KMS-11 (cell line): ENCODE data around the gene CXCL5.
"Not testable (repeated sequence)": the region's sequence is repeated elsewhere in the genome, so short reads cannot be mapped to it uniquely, and the experiment has no call there.

Source experiments
- H2AFZ ChIP-seq: fragments of 200-600 bp; sonication (generic); 2 replicates; pipeline ENCODE4 v1.6.1; 2016; ENCODE audit warnings: antibody characterized with exemption, mixed run types, low read depth
- H3K27ac ChIP-seq: fragments of 200-600 bp; sonication (generic); 2 replicates; pipeline ENCODE4 v1.6.1; 2016; ENCODE audit warnings: mild to moderate bottlenecking, mixed run types
- H3K27me3 ChIP-seq: fragments of 200-600 bp; sonication (generic); 2 replicates; pipeline ENCODE4 v1.6.1; 2017; ENCODE audit warnings: mild to moderate bottlenecking, low read depth, mixed run types, moderate library complexity; ENCODE audit not compliant: insufficient read depth
- H3K36me3 ChIP-seq: fragments of 200-600 bp; sonication (generic); 2 replicates; pipeline ENCODE4 v1.6.1; 2017; ENCODE audit warnings: mild to moderate bottlenecking, mixed run types; ENCODE audit not compliant: insufficient read depth
- H3K4me1 ChIP-seq: fragments of 200-600 bp; sonication (generic); 2 replicates; pipeline ENCODE4 v1.6.1; 2016; ENCODE audit warnings: mild to moderate bottlenecking, low read depth, mixed run types; ENCODE audit not compliant: poor library complexity, severe bottlenecking
- H3K4me2 ChIP-seq: fragments of 200-600 bp; sonication (generic); 2 replicates; pipeline ENCODE4 v1.7.0; 2016; ENCODE audit warnings: mild to moderate bottlenecking, mixed run types
- H3K4me3 ChIP-seq: fragments of 200-600 bp; sonication (generic); IDR thresholded peaks from 2 replicates; pipeline ENCODE4 v1.6.1; 2017; ENCODE audit warnings: low read depth, low read length, mixed read lengths; ENCODE audit not compliant: insufficient read depth
- H3K79me2 ChIP-seq: fragments of 200-600 bp; sonication (generic); 2 replicates; pipeline ENCODE4 v1.6.1; 2016; ENCODE audit warnings: low read depth, mixed run types; ENCODE audit not compliant: insufficient read depth
- H3K9ac ChIP-seq: fragments of 200-600 bp; sonication (generic); 2 replicates; pipeline ENCODE4 v1.6.1; 2016; ENCODE audit warnings: mild to moderate bottlenecking, mixed run types
- H4K20me1 ChIP-seq: fragments of 200-600 bp; sonication (generic); 2 replicates; pipeline ENCODE4 v1.6.1; 2016; ENCODE audit warnings: mild to moderate bottlenecking, mixed run types; ENCODE audit not compliant: insufficient read depth
- CTCF ChIP-seq: fragments of 200-600 bp; sonication (generic); conservative IDR thresholded peaks from 2 replicates; pipeline ENCODE4 v1.6.1; 2017; ENCODE audit warnings: low read depth, mild to moderate bottlenecking, antibody characterized with exemption, low read length, moderate library complexity, mixed read lengths

The CXCL5 gene

DNA sequence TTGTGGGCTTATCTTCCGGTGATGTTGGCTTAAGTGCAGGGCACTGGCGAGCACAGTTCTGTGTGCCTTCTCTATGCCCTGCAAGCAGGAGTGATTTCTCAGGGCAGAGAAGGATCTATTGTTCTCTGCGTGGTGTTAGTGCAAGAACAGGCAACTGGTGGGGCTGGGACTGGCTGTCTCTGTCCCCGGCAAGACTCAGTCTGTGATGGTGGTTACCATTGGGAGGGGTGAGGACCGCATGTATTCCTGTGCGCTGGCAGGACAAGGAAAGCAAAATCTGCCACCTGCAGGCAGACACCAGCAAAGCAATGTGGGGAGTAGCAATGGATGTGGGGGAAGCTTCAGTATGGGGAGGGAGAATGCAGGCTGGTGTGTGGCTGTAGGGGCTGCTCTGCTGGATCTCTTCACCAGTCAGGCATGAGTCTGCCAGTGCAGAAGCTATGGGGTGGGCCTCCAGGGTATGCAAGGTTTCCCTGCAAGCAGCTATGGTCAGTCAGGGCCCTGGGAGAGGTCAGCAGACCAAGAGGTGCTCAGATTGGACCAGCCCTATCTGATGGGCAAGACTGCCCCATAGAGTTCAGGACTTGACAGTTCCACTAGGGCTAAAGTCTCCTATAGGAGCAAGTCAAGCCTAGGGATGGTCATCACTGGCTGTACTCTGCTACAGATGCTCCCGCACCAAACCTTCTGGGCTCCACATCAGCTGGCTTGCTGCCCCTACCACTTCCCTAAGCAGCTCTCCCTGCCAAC is 33.4 kb downstream of the CXCL5 start:
- no peaks in the 10 kb centered on the region for H4K20me1 ChIP-seq

DNA sequence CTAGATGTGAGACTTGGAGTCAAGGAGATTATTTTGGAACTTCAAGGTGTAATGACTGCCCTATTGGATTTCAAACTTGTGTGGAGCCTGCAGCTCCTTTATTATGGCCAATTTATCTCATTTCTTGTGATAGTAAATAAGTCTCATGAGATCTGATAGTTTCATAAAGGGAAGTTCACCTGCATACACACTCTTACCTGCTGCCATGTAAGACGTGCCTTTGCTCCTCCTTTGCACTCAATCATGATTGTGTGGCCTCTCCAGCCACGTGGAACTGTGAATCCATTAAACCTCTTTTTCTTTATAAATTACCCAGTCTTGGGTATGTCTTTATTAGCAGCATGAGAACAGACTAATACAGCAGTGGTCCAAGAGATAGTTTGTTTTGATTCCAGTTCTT is 35.8 kb downstream of the CXCL5 start:
- no peak for TF ChIP-seq CTCF
- no peak overlapping the region for H2AFZ ChIP-seq
- no peak overlapping the region for H3K27ac ChIP-seq

More for the DNA sequence above, 33.4 kb downstream of the CXCL5 start:
- Histone ChIP-seq H3K27ac (no peak overlapping the region), H3K9ac (no peak overlapping the region), H3K4me1 (no peaks in the 10 kb centered on the region), H3K27me3 (no peaks in the 10 kb centered on the region), H3K4me3 (no peak overlapping the region), H3K79me2 (no peaks in the 10 kb centered on the region), H3K4me2 (no peak overlapping the region), H3K36me3 (no peaks in the 10 kb centered on the region), H2AFZ (no peak overlapping the region)
- TF ChIP-seq CTCF, result no peak

GRCh38 chr4:73959041-73959440 is 39.4 kb downstream of the CXCL5 start:
- H3K27ac ChIP-seq, H3K4me1 ChIP-seq, H3K79me2 ChIP-seq, H3K27me3 ChIP-seq, H3K9ac ChIP-seq, H2AFZ ChIP-seq, H3K4me2 ChIP-seq, H3K4me3 ChIP-seq, H3K36me3 ChIP-seq, H4K20me1 ChIP-seq: not testable (repeated sequence)

More for the DNA sequence above, 35.8 kb downstream of the CXCL5 start:
- Histone ChIP-seq H3K9ac (no peak overlapping the region), H3K27me3 (no peaks in the 10 kb centered on the region), H3K79me2 (no peaks in the 10 kb centered on the region), H3K36me3 (no peaks in the 10 kb centered on the region), H3K4me2 (no peak overlapping the region), H3K4me1 (no peaks in the 10 kb centered on the region), H3K4me3 (no peak overlapping the region), H4K20me1 (no peaks in the 10 kb centered on the region)

DNA sequence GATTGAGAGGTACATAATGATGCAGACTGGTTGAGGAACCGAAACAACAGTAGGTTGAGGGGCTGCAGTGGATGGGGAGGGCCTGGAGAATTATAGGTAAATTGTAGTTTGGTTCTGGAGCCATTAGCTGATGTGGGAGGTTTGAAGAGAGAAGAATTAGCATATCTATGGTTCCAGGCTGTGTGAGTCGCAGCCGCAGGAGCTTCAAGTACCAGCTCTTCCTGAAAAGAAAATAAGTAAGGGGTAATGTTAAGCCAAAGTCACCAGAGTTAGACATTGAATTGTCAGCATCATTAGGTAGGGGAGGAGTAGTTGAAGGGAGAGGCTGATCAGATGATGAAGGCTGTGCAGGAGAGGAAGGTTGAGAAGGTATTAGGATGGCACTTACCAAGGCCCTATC is 46.1 kb downstream of the CXCL5 start:
- H2AFZ ChIP-seq, result no peak overlapping the region
- no peaks in the 10 kb centered on the region for H3K79me2 ChIP-seq
- TF ChIP-seq CTCF, result no peak
- no peak overlapping the region for H3K9ac ChIP-seq
- H3K27ac ChIP-seq, result no peak overlapping the region
- no peak overlapping the region for H3K4me2 ChIP-seq
- H4K20me1 ChIP-seq, result no peaks in the 10 kb centered on the region
- H3K4me1 ChIP-seq, result no peaks in the 10 kb centered on the region
- no peaks in the 10 kb centered on the region for H3K27me3 ChIP-seq
- H3K4me3 ChIP-seq, result no peak overlapping the region
- H3K36me3 ChIP-seq, result no peaks in the 10 kb centered on the region

- not testable (repeated sequence) for H3K4me1 ChIP-seq, H3K4me3 ChIP-seq, H4K20me1 ChIP-seq, H3K79me2 ChIP-seq, H3K9ac ChIP-seq, H3K27ac ChIP-seq, H3K36me3 ChIP-seq, H2AFZ ChIP-seq, H3K27me3 ChIP-seq, H3K4me2 ChIP-seq
Observed at GRCh38 chr4:73950376-73950920, 48.0 kb downstream of the CXCL5 start.
